Measurements from ENCODE around the gene BMP7.

Gene BMP7

GRCh38 chr20:57188576-57189079, 77.8 kb downstream of the BMP7 start:
- H3K4me1 ChIP-seq (ENCODE audit: control insufficient read depth in 1 of 2, insufficient read depth in 1 of 2, low read depth in 1 of 2, low read length in 1 of 2) = no peaks in the 10 kb centered on the region

GRCh38 chr20:57188056-57188455, 78.4 kb downstream of the BMP7 start:
- H3K4me1 ChIP-seq (ENCODE audit: control insufficient read depth in 1 of 2, insufficient read depth in 1 of 2, low read depth in 1 of 2, low read length in 1 of 2) = no peaks in the 10 kb centered on the region
- H3K27ac ChIP-seq = no peak overlapping the region
- H3K36me3 ChIP-seq = no peaks in the 10 kb centered on the region
- no peak overlapping the region for H3K4me3 ChIP-seq (ENCODE audit: low read depth in 1 of 2, low read length in 1 of 2)
- no peak for TF ChIP-seq CTCF (IDR thresholded peaks at IDR 0.05)
- H3K9me3 ChIP-seq = no peaks in the 10 kb centered on the region
- no peaks in the 10 kb centered on the region for H3K27me3 ChIP-seq

More at GRCh38 chr20:57188576-57189079, 77.8 kb downstream of the BMP7 start:
- Histone ChIP-seq H3K4me3 (ENCODE audit: low read depth in 1 of 2, low read length in 1 of 2) (no peak overlapping the region), H3K9me3 (no peaks in the 10 kb centered on the region), H3K27me3 (no peaks in the 10 kb centered on the region), H3K36me3 (no peaks in the 10 kb centered on the region), H3K27ac (no peak overlapping the region)
- no peak for TF ChIP-seq CTCF (IDR thresholded peaks at IDR 0.05)

GRCh38 chr20:57187068-57187634, 79.3 kb downstream of the BMP7 start:
- H3K27me3 ChIP-seq = no peaks in the 10 kb centered on the region
- H3K27ac ChIP-seq = no peak overlapping the region
- H3K36me3 ChIP-seq = no peaks in the 10 kb centered on the region
- no peaks in the 10 kb centered on the region for H3K4me1 ChIP-seq (ENCODE audit: control insufficient read depth in 1 of 2, insufficient read depth in 1 of 2, low read depth in 1 of 2, low read length in 1 of 2)
- no peaks in the 10 kb centered on the region for H3K9me3 ChIP-seq
- TF ChIP-seq CTCF (IDR thresholded peaks at IDR 0.05) = no peak
- H3K4me3 ChIP-seq (ENCODE audit: low read depth in 1 of 2, low read length in 1 of 2) = no peak overlapping the region

GRCh38 chr20:57186192-57186591, 80.2 kb downstream of the BMP7 start:
- Histone ChIP-seq H3K4me3 (ENCODE audit: low read depth in 1 of 2, low read length in 1 of 2) (no peak overlapping the region), H3K36me3 (no peaks in the 10 kb centered on the region), H3K27ac (no peak overlapping the region), H3K27me3 (no peaks in the 10 kb centered on the region), H3K9me3 (no peaks in the 10 kb centered on the region), H3K4me1 (ENCODE audit: control insufficient read depth in 1 of 2, insufficient read depth in 1 of 2, low read depth in 1 of 2, low read length in 1 of 2) (no peaks in the 10 kb centered on the region)
- TF ChIP-seq CTCF (IDR thresholded peaks at IDR 0.05) = no peak

- Histone ChIP-seq H3K27ac (no peak overlapping the region), H3K9me3 (no peaks in the 10 kb centered on the region), H3K4me3 (ENCODE audit: low read depth in 1 of 2, low read length in 1 of 2) (no peak overlapping the region), H3K36me3 (no peaks in the 10 kb centered on the region), H3K27me3 (peaks cover 9% of the 10 kb centered on the region), H3K4me1 (ENCODE audit: control insufficient read depth in 1 of 2, insufficient read depth in 1 of 2, low read depth in 1 of 2, low read length in 1 of 2) (no peaks in the 10 kb centered on the region)
- no peak for TF ChIP-seq CTCF (IDR thresholded peaks at IDR 0.05)
These were observed 81.2 kb downstream of the BMP7 start for GRCh38 chr20:57185188-57185743.

All from neutrophil (primary cell).